ENCODE results near the gene DNAJB2. TPM values are rescaled to one million over a fixed set of nuclear protein-coding genes. Genes with fewer than 3 reads are reported as not detected.

The DNAJB2 gene
- 39.0 and 83.7 TPM in 2 replicates for total RNA-seq

DNA sequence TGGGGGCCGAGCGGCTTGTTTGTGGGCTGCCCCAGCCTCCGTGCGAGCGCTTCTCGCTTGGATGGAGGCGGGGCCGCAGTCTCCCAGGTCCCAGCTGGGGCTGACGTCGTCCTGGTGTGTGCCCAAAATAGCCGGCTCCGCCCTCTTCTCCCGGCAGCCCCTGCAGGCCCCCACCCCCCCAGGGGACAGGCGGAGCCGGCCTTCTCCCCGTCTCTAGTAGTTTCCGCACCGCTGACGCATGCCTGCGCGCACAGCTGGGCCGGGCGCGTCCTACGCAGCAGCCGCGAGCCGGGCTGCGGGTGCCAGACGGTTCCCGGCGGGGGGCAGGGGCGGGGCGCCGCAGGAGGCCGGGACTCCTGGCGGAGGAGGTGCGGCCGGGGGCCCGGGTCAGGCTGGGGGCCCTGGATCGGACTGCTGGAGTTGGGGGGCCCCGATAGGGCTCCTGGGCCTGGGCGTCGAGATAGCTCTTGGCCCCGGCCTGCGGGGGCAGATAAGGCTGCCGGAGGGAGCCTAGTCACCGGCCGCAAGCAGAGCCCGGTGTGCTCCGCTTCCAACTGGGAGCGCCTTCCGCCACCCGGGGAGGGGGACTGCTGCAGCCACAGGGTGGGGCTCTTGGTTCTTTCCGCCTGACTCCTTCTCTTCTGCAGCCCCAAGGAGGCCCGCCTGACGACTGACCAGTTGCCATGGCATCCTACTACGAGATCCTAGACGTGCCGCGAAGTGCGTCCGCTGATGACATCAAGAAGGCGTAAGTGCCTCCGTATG is at the start of gene DNAJB2:
Gene DNAJB2, plus strand, starts transcription at position 216 of the 765 bp plus-strand sequence. Its CDS starts 468 bp downstream, at position 684.

GRCh38 chr2:219245148-219245898 is 33.8 kb upstream of the DNAJB2 start, which contains the start of the genes GLB1L and STK16:
GLB1L (minus strand) TSS chr2:219245444; CDS start chr2:219243573, 1,871 bp downstream.
STK16 (plus strand) TSS chr2:219245479; CDS start chr2:219246000, 521 bp downstream.

DNA sequence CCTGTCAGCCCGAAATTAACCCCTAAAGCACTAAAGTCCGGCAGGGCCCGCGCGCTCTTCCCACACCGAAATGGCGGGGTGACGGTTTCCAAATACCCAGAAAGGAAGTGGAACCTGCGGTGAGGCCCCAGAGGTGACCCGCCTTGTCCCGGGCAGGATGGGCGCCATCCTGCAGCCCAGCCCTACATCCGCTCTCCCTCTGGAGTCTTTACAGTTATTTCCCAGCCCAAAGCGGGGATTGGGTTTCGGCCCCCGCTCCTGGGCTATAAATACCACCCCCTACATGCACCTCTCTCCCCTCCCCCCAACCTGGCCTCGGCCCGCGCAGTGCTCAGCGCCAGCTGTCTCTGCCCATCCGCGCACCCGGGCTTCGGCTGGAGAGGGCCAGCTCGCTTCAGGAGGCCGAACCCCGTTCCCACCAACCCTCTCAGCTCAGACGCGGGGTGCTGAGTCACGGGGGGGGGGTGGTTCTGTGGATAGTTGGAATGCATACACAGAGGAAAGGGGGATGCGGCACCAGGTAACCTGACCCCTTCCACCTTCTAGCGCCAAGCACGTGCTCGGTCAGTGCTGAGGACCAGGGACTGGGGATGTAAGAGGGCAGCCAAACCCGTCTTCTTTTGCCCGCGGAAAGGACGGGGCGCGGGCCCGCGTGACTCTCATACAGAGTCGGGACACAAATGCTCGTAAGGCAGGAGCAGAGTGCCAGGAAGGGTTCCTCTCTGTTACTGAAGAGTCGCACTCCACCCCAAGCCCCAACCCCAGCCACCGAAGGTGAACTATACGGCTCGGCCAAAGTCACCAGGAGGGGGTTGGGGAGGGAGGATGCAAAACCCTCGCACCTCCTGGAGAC is 26.0 kb upstream of the DNAJB2 start, which contains the start of gene TUBA4B:
Gene TUBA4B, plus strand, starts transcription at position 344 of the 853 bp plus-strand sequence. Its CDS starts 165 bp downstream, at position 509.

GRCh38 chr2:219253753-219254589 is 25.2 kb upstream of the DNAJB2 start, which contains the start of gene TUBA4A:
TUBA4A (minus strand) TSS chr2:219253918; CDS start chr2:219253858, 60 bp downstream.

DNA sequence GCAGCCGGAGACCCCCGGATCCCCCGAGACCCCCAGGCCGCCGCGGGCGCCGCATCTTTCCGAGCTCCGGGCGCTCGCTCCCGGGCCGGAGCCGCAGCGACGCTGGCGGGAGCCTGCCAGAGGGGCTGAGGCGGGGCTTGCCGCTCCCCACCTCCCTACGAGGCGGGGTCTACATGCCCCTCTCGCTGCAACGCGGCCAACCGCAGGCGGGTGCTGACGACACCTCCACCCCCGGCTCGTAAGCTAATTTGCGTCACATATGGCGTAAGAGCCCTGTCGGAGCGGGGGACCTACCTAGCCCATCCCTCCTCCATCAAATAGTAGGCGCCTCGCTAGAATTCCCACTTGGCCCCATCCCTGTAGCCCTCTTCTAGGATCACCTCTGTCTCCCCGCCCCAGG is 30.1 kb downstream of the DNAJB2 start, which contains the start of gene PTPRN:
Gene PTPRN, minus strand, starts transcription at position 124 of the 400 bp plus-strand sequence. Its CDS starts 69 bp downstream, at position 55.

DNA sequence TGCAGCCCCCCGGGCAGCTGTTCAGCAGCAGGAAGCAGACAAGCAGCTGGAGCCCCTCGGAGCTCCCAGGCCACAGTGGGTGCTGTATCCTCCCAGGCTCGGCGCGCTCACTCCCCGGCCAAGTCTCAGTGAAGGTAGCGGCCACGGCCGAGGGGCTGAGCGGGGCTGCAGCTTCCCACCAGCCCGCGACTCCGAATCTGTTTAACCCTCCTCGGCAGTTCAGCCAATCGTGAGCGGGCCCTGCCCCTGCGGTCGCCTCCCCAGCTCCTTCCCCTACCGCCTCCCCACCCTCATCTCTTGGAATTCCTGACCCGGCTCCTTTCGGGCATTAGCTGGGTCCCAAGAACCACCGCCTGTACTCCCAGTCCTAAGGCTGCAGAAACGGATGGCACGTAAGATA is 53.4 kb downstream of the DNAJB2 start, which contains the start of gene RESP18:
Gene RESP18, minus strand, starts transcription at position 203 of the 400 bp plus-strand sequence.

Other genes with a start within 250 kb of the DNAJB2 start
- not detected in 2 replicates for gene CFAP65, start 237.8 kb upstream of the DNAJB2 start, total RNA-seq
- not detected in 2 replicates for gene IHH, start 218.4 kb upstream of the DNAJB2 start, total RNA-seq
- 16.7 TPM in 2 replicates for gene NHEJ1, start 118.6 kb upstream of the DNAJB2 start, total RNA-seq
- 0.68 and 3.8 TPM in 2 replicates for gene SLC23A3, start 109.3 kb upstream of the DNAJB2 start, total RNA-seq
- 29.2 and 32.5 TPM in 2 replicates for gene CNPPD1, start 102.4 kb upstream of the DNAJB2 start, total RNA-seq
- gene RETREG2, start 101.1 kb upstream of the DNAJB2 start, total RNA-seq: 59.1 and 87.5 TPM in 2 replicates
- 23.3 and 62.2 TPM in 2 replicates for gene ZFAND2B, start 72.6 kb upstream of the DNAJB2 start, total RNA-seq
- gene ABCB6, start 60.4 kb upstream of the DNAJB2 start, total RNA-seq: 24.3 and 37.1 TPM in 2 replicates
- 33.2 and 69.6 TPM in 2 replicates for gene ATG9A, start 49.7 kb upstream of the DNAJB2 start, total RNA-seq
- 49.1 and 49.6 TPM in 2 replicates for gene ANKZF1, start 49.6 kb upstream of the DNAJB2 start, total RNA-seq
- 3.8 and 4.4 TPM in 2 replicates for gene GLB1L, start 33.9 kb upstream of the DNAJB2 start, total RNA-seq
- 25.3 and 32.8 TPM in 2 replicates for gene STK16, start 33.9 kb upstream of the DNAJB2 start, total RNA-seq
- not detected in 2 replicates for gene TUBA4B, start 26.1 kb upstream of the DNAJB2 start, total RNA-seq
- 45.5 and 70.4 TPM in 2 replicates for gene TUBA4A, start 25.4 kb upstream of the DNAJB2 start, total RNA-seq
- gene PTPRN, start 30.0 kb downstream of the DNAJB2 start, total RNA-seq: not detected in 2 replicates
- gene RESP18, start 53.4 kb downstream of the DNAJB2 start, total RNA-seq: not detected in 2 replicates
- 50.6 and 59.5 TPM in 2 replicates for gene DNPEP, start 108.5 kb downstream of the DNAJB2 start, total RNA-seq
- not detected in 2 replicates for gene DES, start 139.0 kb downstream of the DNAJB2 start, total RNA-seq
- gene SPEG, start 155.5 kb downstream of the DNAJB2 start, total RNA-seq: 4.1 and 9.6 TPM in 2 replicates
- 26.6 and 49.6 TPM in 2 replicates for gene GMPPA, start 219.5 kb downstream of the DNAJB2 start, total RNA-seq
- 0.34 TPM in 1 of 2 replicates, not detected in the other for gene ASIC4, start 235.1 kb downstream of the DNAJB2 start, total RNA-seq